ENCODE results near the gene RASSF3. TPM values are rescaled to one million over a fixed set of nuclear protein-coding genes. Genes with fewer than 3 reads are reported as not detected.

RASSF3 gene
- total RNA-seq = 40.8 and 43.1 TPM in 2 replicates

GRCh38 chr12:64610079-64610659, at the start of gene RASSF3:
Gene RASSF3 (plus strand): TSS chr12:64610495. CDS start chr12:64610633, 138 bp downstream.
- Mint-ChIP-seq H3K36me3 (ENCODE audit: low read depth) (peaks cover 12% of the 10 kb centered on the region), H3K4me3 (peak within 1 kb of the TSS; percentile 96), H3K27ac (peak within 1 kb of the TSS; percentile 93), H3K27me3 (no peaks in the 10 kb centered on the region), H3K9me3 (no peaks in the 10 kb centered on the region), H3K4me1 (peaks cover 36% of the 10 kb centered on the region)
- intact Hi-C loops (cut with micrococcal nuclease) = loop anchor here (2.0 to 5.0 kb wide), 3 partner anchors 157 to 1692 kb away; partner anchors contain the start of genes HELB and TBK1
- DNase-seq = peak; percentile 94

GRCh38 chr12:64561302-64562136, 48.8 kb upstream of the RASSF3 start:
- Mint-ChIP-seq H3K4me3 (no peak overlapping the region), H3K27me3 (peaks cover 5% of the 10 kb centered on the region), H3K36me3 (ENCODE audit: low read depth) (no peaks in the 10 kb centered on the region), H3K27ac (no peak overlapping the region), H3K4me1 (no peaks in the 10 kb centered on the region), H3K9me3 (no peaks in the 10 kb centered on the region)
- intact Hi-C loops (cut with micrococcal nuclease) = no loop called here
- DNase-seq = no peak

DNA sequence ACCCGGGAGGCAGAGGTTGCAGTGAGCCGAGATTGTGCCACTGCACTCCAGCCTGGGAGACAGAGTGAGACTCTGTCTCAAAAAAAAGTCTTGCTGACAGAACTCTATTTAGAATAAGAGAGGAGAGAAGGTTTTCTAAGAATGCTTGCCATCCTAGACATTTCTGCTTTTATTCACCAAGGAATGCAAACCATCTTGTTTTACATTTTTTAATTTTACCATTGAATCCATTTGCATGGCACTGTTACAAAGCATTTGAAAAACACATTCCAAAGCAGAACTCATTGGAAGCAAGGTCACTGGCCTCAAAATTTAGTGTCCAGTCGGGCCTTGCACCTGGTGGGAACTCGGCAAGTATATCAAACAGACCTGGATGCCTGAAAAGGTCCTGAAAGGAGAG, 44.2 kb upstream of the RASSF3 start:
- Mint-ChIP-seq H3K4me3 (no peak overlapping the region), H3K4me1 (peaks cover 6% of the 10 kb centered on the region), H3K9me3 (no peaks in the 10 kb centered on the region), H3K36me3 (ENCODE audit: low read depth) (no peaks in the 10 kb centered on the region), H3K27me3 (peaks cover 7% of the 10 kb centered on the region), H3K27ac (no peak overlapping the region)
- DNase-seq = no peak
- intact Hi-C loops (cut with micrococcal nuclease) = no loop called here

DNA sequence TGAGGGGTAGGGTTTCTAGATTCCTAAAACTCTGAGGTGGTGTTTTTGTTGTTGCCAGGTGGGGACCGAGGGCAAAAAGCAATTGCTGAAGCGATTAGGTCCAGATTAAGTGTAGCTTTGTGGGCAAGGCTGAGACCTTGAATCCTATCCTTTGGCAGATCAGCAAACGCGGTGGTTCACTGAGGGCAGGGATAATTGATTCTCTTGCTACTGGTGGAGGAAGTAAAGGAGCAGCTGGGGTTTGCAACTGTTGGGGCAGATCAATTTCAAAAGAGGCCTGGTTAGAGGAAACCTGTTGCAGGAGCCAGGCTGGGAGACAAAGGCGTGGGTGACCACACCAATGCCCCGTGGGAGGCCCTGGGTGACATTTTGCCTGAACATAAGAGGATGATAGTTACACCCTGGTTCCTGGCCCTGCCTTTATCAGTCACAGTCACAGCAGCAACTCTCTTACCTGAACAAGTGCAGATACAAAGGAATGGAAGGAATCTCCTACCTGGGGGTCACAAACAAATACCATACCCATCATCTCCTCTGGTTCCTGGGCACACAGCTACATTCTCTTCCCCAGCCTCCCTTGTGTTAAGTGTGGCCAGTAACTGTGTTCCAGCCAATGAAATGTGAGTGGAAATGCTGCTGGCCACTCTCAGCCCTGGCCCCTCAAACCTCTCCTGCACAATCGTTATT, 43.3 kb upstream of the RASSF3 start:
- intact Hi-C loops (cut with micrococcal nuclease) = no loop called here
- H3K4me1 Mint-ChIP-seq = peaks cover 10% of the 10 kb centered on the region
- H3K27me3 Mint-ChIP-seq = peaks cover 7% of the 10 kb centered on the region
- H3K36me3 Mint-ChIP-seq (ENCODE audit: low read depth) = no peaks in the 10 kb centered on the region
- no peak for DNase-seq
- no peak overlapping the region for H3K27ac Mint-ChIP-seq
- H3K9me3 Mint-ChIP-seq = no peaks in the 10 kb centered on the region
- no peak overlapping the region for H3K4me3 Mint-ChIP-seq

- H3K27me3 Mint-ChIP-seq = peaks cover 7% of the 10 kb centered on the region
- H3K9me3 Mint-ChIP-seq = no peaks in the 10 kb centered on the region
- H3K27ac Mint-ChIP-seq = no peak overlapping the region
- no peak for DNase-seq
- peaks cover 10% of the 10 kb centered on the region for H3K4me1 Mint-ChIP-seq
- H3K4me3 Mint-ChIP-seq = no peak overlapping the region
- H3K36me3 Mint-ChIP-seq (ENCODE audit: low read depth) = no peaks in the 10 kb centered on the region
- intact Hi-C loops (cut with micrococcal nuclease) = no loop called here
Observed at GRCh38 chr12:64567570-64567969, 42.7 kb upstream of the RASSF3 start.

- no peak overlapping the region for H3K27ac Mint-ChIP-seq
- no peak overlapping the region for H3K4me3 Mint-ChIP-seq
- no peaks in the 10 kb centered on the region for H3K36me3 Mint-ChIP-seq (ENCODE audit: low read depth)
- no peak for DNase-seq
- H3K27me3 Mint-ChIP-seq = peaks cover 7% of the 10 kb centered on the region
- peaks cover 10% of the 10 kb centered on the region for H3K4me1 Mint-ChIP-seq
- intact Hi-C loops (cut with micrococcal nuclease) = no loop called here
- no peaks in the 10 kb centered on the region for H3K9me3 Mint-ChIP-seq
Observed at GRCh38 chr12:64568298-64568697, 42.0 kb upstream of the RASSF3 start.

GRCh38 chr12:64569923-64570691, 40.2 kb upstream of the RASSF3 start:
- Mint-ChIP-seq H3K27ac (no peak overlapping the region), H3K36me3 (ENCODE audit: low read depth) (no peaks in the 10 kb centered on the region), H3K4me3 (no peak overlapping the region), H3K27me3 (peaks cover 2% of the 10 kb centered on the region), H3K4me1 (peaks cover 10% of the 10 kb centered on the region), H3K9me3 (peaks cover 3% of the 10 kb centered on the region)
- intact Hi-C loops (cut with micrococcal nuclease) = no loop called here
- no peak for DNase-seq

DNA sequence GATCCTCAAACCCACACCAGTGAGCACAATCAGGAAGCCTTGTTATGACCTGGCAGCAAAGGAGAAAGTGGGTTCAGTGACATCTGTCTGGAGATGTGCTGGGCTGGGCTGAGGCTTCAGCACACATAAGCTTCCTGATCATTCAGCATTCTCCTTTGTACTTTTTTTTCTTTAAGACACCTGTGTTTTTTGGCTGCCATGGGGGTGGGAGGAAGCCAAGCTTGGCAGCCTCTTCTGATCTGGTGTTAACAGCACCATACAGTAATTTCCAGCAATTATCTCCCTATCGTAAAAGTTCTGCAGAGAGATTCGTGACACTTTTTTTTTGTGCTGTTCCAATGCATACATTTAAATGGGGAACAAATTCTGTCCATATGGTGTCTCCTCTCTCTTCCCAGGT, 38.9 kb upstream of the RASSF3 start:
- Mint-ChIP-seq H3K27ac (no peak overlapping the region), H3K36me3 (ENCODE audit: low read depth) (no peaks in the 10 kb centered on the region), H3K4me3 (no peak overlapping the region), H3K9me3 (peaks cover 6% of the 10 kb centered on the region), H3K27me3 (peaks cover 2% of the 10 kb centered on the region), H3K4me1 (peaks cover 10% of the 10 kb centered on the region)
- intact Hi-C loops (cut with micrococcal nuclease) = no loop called here
- DNase-seq = no peak

- Mint-ChIP-seq H3K4me3 (no peak overlapping the region), H3K4me1 (peaks cover 10% of the 10 kb centered on the region), H3K27ac (no peak overlapping the region), H3K27me3 (peaks cover 2% of the 10 kb centered on the region), H3K36me3 (ENCODE audit: low read depth) (no peaks in the 10 kb centered on the region), H3K9me3 (peaks cover 7% of the 10 kb centered on the region)
- intact Hi-C loops (cut with micrococcal nuclease) = no loop called here
- DNase-seq = no peak
Observed at GRCh38 chr12:64572241-64572640, 38.1 kb upstream of the RASSF3 start.

DNA sequence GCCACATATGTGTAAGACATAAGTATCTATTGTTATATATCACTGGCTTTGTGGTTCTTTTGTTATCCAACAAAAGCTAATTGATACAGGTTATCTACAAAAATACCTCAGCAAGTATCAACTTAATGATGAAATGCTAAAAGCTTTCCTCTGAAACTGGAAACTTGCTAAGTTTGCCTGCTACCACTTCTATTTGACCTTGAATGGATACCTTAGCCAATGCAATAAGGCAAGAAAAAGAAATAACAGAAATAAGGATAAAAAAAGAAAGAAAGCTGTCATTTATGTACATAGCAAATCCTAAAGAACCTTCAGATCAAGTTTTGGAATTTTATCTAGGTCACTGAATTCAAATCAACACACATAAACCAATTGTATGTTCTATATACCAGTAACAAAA, 35.5 kb upstream of the RASSF3 start:
- H3K4me1 Mint-ChIP-seq = peaks cover 4% of the 10 kb centered on the region
- H3K4me3 Mint-ChIP-seq = no peak overlapping the region
- H3K9me3 Mint-ChIP-seq = peaks cover 7% of the 10 kb centered on the region
- H3K27me3 Mint-ChIP-seq = no peaks in the 10 kb centered on the region
- no peak overlapping the region for H3K27ac Mint-ChIP-seq
- no peak for DNase-seq
- intact Hi-C loops (cut with micrococcal nuclease) = no loop called here
- H3K36me3 Mint-ChIP-seq (ENCODE audit: low read depth) = no peaks in the 10 kb centered on the region

GRCh38 chr12:64577046-64577445, 33.2 kb upstream of the RASSF3 start:
- Mint-ChIP-seq H3K9me3 (peaks cover 7% of the 10 kb centered on the region), H3K36me3 (ENCODE audit: low read depth) (no peaks in the 10 kb centered on the region), H3K4me1 (no peaks in the 10 kb centered on the region), H3K27ac (no peak overlapping the region), H3K27me3 (peaks cover 2% of the 10 kb centered on the region), H3K4me3 (no peak overlapping the region)
- no peak for DNase-seq
- intact Hi-C loops (cut with micrococcal nuclease) = no loop called here

DNA sequence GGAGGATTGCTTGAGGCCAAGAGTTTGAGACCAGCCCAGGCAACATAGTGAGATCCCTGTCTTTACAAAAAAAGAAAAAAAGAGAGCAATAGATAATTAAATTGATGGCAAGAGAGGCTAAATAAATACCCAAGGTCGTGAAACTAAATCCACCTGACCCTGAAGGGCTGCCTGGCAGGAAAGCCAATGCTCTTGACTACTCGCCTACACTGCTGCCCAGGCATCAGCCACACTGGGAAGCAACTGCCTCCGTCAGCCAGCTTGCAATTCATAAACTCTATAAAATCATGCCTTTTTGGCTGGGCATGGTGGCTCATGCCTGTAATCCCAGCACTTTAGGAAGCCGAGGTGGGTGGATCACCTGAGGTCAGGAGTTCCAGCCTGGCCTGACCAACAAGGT, 31.7 kb upstream of the RASSF3 start:
- DNase-seq = no peak
- no peak overlapping the region for H3K4me3 Mint-ChIP-seq

GRCh38 chr12:64580681-64581080, 29.6 kb upstream of the RASSF3 start:
- H3K9me3 Mint-ChIP-seq = peaks cover 4% of the 10 kb centered on the region

More for the DNA sequence above, 31.7 kb upstream of the RASSF3 start:
- Mint-ChIP-seq H3K36me3 (ENCODE audit: low read depth) (no peaks in the 10 kb centered on the region), H3K27me3 (peaks cover 6% of the 10 kb centered on the region), H3K4me1 (peaks cover under 1% of the 10 kb centered on the region), H3K27ac (no peak overlapping the region), H3K9me3 (peaks cover 7% of the 10 kb centered on the region)
- intact Hi-C loops (cut with micrococcal nuclease) = no loop called here

More at GRCh38 chr12:64580681-64581080, 29.6 kb upstream of the RASSF3 start:
- peaks cover 6% of the 10 kb centered on the region for H3K27me3 Mint-ChIP-seq
- no peak overlapping the region for H3K27ac Mint-ChIP-seq
- no peak for DNase-seq
- H3K4me3 Mint-ChIP-seq = no peak overlapping the region
- peaks cover 11% of the 10 kb centered on the region for H3K4me1 Mint-ChIP-seq
- intact Hi-C loops (cut with micrococcal nuclease) = no loop called here
- no peaks in the 10 kb centered on the region for H3K36me3 Mint-ChIP-seq (ENCODE audit: low read depth)
